Measurements from ENCODE around the gene ARHGAP8. TPM values are rescaled to one million over a fixed set of nuclear protein-coding genes. Genes with fewer than 3 reads are reported as not detected.

Gene ARHGAP8
- polyA plus RNA-seq, 3 donors = 0.03 TPM; not detected in 2

GRCh38 chr22:44890416-44891292 is 138.3 kb downstream of the ARHGAP8 start:
- H3K4me3 ChIP-seq (replicated peaks in 1 of 3; ENCODE audit: low read depth in 2 of 3, low read length in 3 of 3) = no peak overlapping the region
- no peak for DNase-seq
- H3K27me3 Mint-ChIP-seq (ENCODE audit: low read depth in 3 of 3) = peaks cover 0 to under 1% (median 0%) of the 10 kb centered on the region in 3 donors
- H2AFZ ChIP-seq (ENCODE audit: insufficient read depth, low read depth, low read length, poor library complexity, severe bottlenecking) = no peak overlapping the region
- no peak overlapping the region for H3K4me3 Mint-ChIP-seq
- H3K9ac ChIP-seq (ENCODE audit: insufficient read depth, low read length, poor library complexity, severe bottlenecking) = no peak overlapping the region
- H3K36me3 Mint-ChIP-seq = no peaks in the 10 kb centered on the region
- no peak overlapping the region for H3K4me2 ChIP-seq (replicated peaks; ENCODE audit: extremely low read depth, low read length, poor library complexity, severe bottlenecking)
- H4K20me1 ChIP-seq (ENCODE audit: insufficient read depth, low read length) = no peaks in the 10 kb centered on the region
- H3K27me3 ChIP-seq (ENCODE audit: control insufficient read depth in 2 of 2, insufficient read depth in 2 of 2, low read length in 2 of 2) = no peaks in the 10 kb centered on the region
- H3K9me3 Mint-ChIP-seq = no peaks in the 10 kb centered on the region
- H3K36me3 ChIP-seq (replicated peaks in 1 of 2; ENCODE audit: control insufficient read depth in 1 of 2, insufficient read depth in 2 of 2, low read length in 2 of 2) = no peaks in the 10 kb centered on the region
- H3K4me1 Mint-ChIP-seq = no peaks in the 10 kb centered on the region
- no peaks in the 10 kb centered on the region for H3K79me2 ChIP-seq (ENCODE audit: insufficient read depth, low read length)
- no peaks in the 10 kb centered on the region for H3K4me1 ChIP-seq (ENCODE audit: control insufficient read depth in 1 of 2, insufficient read depth in 2 of 2, low read length in 2 of 2)
- intact Hi-C loops (cut with micrococcal nuclease) = no loop called here
- no peaks in the 10 kb centered on the region for H3K9me3 ChIP-seq (replicated peaks in 1 of 2; ENCODE audit: control insufficient read depth in 1 of 2, insufficient read depth in 1 of 2, low read length in 2 of 2)
- no peak overlapping the region for H3K27ac ChIP-seq (ENCODE audit: low read depth in 1 of 2, low read length in 2 of 2)
- 80% methylated on average over 16 of the region's 20 CpGs for WGBS (ENCODE audit: insufficient coverage)
- no peak for TF ChIP-seq CTCF (IDR thresholded peaks at IDR 0.05)
- H3K27ac Mint-ChIP-seq = no peak overlapping the region

- TF ChIP-seq CTCF (IDR thresholded peaks at IDR 0.05) = no peak
- no peaks in the 10 kb centered on the region for H3K9me3 Mint-ChIP-seq
- H3K27me3 Mint-ChIP-seq (ENCODE audit: low read depth in 3 of 3) = peaks cover 0 to 2% (median 1%) of the 10 kb centered on the region in 3 donors
- Histone ChIP-seq H3K79me2 (ENCODE audit: insufficient read depth, low read length) (no peaks in the 10 kb centered on the region), H3K4me1 (ENCODE audit: control insufficient read depth in 1 of 2, insufficient read depth in 2 of 2, low read length in 2 of 2) (no peaks in the 10 kb centered on the region), H3K4me2 (replicated peaks; ENCODE audit: extremely low read depth, low read length, poor library complexity, severe bottlenecking) (no peak overlapping the region), H3K36me3 (replicated peaks in 1 of 2; ENCODE audit: control insufficient read depth in 1 of 2, insufficient read depth in 2 of 2, low read length in 2 of 2) (no peaks in the 10 kb centered on the region), H3K27ac (ENCODE audit: low read depth in 1 of 2, low read length in 2 of 2) (no peak overlapping the region), H3K9ac (ENCODE audit: insufficient read depth, low read length, poor library complexity, severe bottlenecking) (no peak overlapping the region), H2AFZ (ENCODE audit: insufficient read depth, low read depth, low read length, poor library complexity, severe bottlenecking) (no peak overlapping the region), H4K20me1 (ENCODE audit: insufficient read depth, low read length) (no peaks in the 10 kb centered on the region), H3K27me3 (ENCODE audit: control insufficient read depth in 2 of 2, insufficient read depth in 2 of 2, low read length in 2 of 2) (no peaks in the 10 kb centered on the region), H3K9me3 (replicated peaks in 1 of 2; ENCODE audit: control insufficient read depth in 1 of 2, insufficient read depth in 1 of 2, low read length in 2 of 2) (no peaks in the 10 kb centered on the region), H3K4me3 (replicated peaks in 1 of 3; ENCODE audit: low read depth in 2 of 3, low read length in 3 of 3) (no peak overlapping the region)
- no peaks in the 10 kb centered on the region for H3K4me1 Mint-ChIP-seq
- H3K27ac Mint-ChIP-seq = no peak overlapping the region
- DNase-seq = no peak
- intact Hi-C loops (cut with micrococcal nuclease) = no loop called here
- no peaks in the 10 kb centered on the region for H3K36me3 Mint-ChIP-seq
- H3K4me3 Mint-ChIP-seq = no peak overlapping the region
- 96% methylated on average over 4 of the region's 11 CpGs for WGBS (ENCODE audit: insufficient coverage)
Measured at GRCh38 chr22:44891293-44891747, 138.9 kb downstream of the ARHGAP8 start.

All from CD14-positive monocyte (primary cell).